ENCODE measurements around the gene VSX2.
"Not testable (repeated sequence)": the region's sequence is repeated elsewhere in the genome, so short reads cannot be mapped to it uniquely, and the experiment has no call there.

VSX2 gene

DNA sequence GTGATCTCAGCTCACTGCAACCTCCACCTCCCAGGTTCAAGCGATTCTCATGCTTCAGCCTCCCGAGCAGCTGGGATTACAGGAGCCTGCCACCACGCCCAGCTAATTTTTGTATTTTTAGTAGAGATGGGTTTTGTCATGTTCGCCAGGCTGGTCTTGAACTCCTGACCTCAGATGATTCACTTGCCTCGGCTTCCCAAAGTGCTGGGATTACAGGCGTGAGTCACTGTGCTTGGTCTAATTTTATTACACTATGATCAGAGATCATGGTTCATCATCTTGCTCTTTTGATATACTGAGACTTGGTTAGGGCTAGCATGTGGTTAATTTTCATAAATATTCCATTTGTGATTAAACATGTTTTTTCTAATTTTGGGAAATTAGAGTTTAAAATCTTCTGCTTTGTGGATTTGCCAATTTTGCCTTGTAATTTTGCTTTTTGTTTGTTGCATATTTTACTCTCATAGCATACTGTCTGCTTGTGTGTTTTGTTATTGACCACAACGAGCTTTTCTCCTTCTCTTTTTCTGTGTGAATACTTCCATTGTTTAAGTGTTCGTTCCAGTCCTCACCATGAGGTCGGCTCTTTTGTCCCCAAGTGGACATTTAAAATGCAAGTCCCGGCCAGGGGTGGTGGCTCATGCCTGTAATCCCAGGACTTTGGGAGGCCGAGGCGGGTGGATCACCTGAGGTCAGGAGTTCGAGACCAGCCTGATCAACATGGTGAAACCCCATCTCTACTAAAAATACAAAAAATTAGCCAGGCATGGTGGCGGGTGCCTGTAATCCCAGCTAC lies 31.3 kb downstream of the VSX2 start:
- DNase-seq (ENCODE audit: low spot score in 2 of 2); H3K9me3 Mint-ChIP-seq; H3K27ac Mint-ChIP-seq (ENCODE audit: low read depth); H3K4me3 Mint-ChIP-seq; H3K4me1 Mint-ChIP-seq; H3K36me3 Mint-ChIP-seq (ENCODE audit: insufficient read depth); ATAC-seq (replicated peaks; ENCODE audit: extremely low read depth, poor library complexity, severe bottlenecking): not testable (repeated sequence)
- H3K27me3 Mint-ChIP-seq: peaks cover 38% of the 10 kb centered on the region

DNA sequence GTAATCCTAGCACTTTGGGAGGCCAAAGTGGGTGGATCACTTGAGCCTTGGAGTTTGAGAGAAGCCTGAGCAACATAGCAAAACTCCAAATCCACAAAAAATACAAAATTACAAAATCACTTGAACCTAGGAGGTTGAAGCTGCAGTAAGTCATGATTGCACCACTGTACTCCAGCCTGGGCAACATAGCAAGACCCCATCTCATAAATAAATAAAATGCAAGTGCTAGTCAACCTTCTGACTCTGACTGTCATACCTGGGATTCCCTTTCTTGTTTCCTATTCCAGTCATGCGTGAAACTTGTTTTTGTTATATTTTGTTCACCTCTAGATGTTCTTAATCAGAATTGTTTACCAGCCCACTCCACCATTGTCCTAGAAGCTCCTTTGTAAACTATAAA lies 32.1 kb downstream of the VSX2 start:
- DNase-seq (ENCODE audit: low spot score in 2 of 2): no peak
- no peaks in the 10 kb centered on the region for H3K9me3 Mint-ChIP-seq
- H3K4me1 Mint-ChIP-seq: no peaks in the 10 kb centered on the region
- ATAC-seq (replicated peaks; ENCODE audit: extremely low read depth, poor library complexity, severe bottlenecking): no peak
- no peak overlapping the region for H3K27ac Mint-ChIP-seq (ENCODE audit: low read depth)
- no peaks in the 10 kb centered on the region for H3K36me3 Mint-ChIP-seq (ENCODE audit: insufficient read depth)
- H3K27me3 Mint-ChIP-seq: peaks cover 31% of the 10 kb centered on the region
- H3K4me3 Mint-ChIP-seq: no peak overlapping the region

DNA sequence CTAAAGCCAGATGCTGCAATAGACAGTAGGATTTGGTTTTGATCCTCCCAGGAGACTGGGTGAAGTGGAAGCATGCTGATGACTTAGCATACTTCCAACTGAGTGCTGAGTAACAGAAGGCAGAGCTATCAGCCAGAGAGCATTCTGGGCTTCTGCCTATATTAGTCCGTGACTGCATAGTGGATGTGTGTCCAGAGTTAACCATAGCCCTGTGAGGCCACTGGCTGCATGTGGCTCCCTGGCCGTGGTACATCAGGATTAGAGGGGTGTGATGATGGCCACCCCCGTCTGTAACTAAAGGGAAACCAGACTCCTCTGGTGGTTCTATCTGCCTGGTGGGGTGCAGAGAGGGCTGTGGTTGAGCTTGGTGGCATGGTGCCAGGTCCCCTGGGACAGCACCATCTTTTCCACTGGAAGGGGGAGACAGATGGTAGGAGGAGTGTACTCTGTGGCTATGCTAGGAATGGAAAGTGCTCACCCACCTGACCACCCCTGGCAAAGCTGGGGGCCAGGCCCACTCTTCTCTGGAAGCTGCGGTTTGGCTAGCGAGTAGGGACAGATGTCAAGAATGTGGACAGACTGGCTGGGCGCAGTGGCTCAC lies 36.1 kb downstream of the VSX2 start:
- DNase-seq (ENCODE audit: low spot score in 2 of 2): no peak
- no peaks in the 10 kb centered on the region for H3K4me1 Mint-ChIP-seq
- H3K9me3 Mint-ChIP-seq: peaks cover 6% of the 10 kb centered on the region
- ATAC-seq (replicated peaks; ENCODE audit: extremely low read depth, poor library complexity, severe bottlenecking): no peak
- no peaks in the 10 kb centered on the region for H3K36me3 Mint-ChIP-seq (ENCODE audit: insufficient read depth)
- no peak overlapping the region for H3K27ac Mint-ChIP-seq (ENCODE audit: low read depth)
- peaks cover 19% of the 10 kb centered on the region for H3K27me3 Mint-ChIP-seq
- H3K4me3 Mint-ChIP-seq: no peak overlapping the region

DNA sequence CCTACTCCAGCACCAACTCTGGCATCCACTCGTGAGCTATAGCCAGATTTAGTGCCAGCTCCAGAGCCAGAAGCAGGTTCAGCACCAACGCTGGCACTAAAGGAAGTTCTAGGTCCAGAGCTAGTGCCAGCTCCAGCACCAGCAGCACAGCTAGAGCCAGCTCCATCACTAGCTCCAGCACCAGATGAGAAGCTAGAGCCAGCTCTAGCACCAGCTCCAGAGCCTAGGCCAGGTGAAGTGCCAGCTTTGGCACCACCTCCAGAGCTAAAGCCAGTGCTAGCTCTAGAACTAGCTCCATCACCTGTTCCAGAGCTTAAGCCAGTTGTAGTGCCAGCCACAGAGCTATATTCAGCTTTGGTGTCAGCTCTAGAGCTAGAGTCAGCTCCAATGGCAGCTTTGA lies 38.8 kb downstream of the VSX2 start:
- ATAC-seq (replicated peaks; ENCODE audit: extremely low read depth, poor library complexity, severe bottlenecking) (no peak), DNase-seq (ENCODE audit: low spot score in 2 of 2) (no peak)
- H3K36me3 Mint-ChIP-seq (ENCODE audit: insufficient read depth): peaks cover 2% of the 10 kb centered on the region
- H3K4me3 Mint-ChIP-seq: no peak overlapping the region
- H3K27ac Mint-ChIP-seq (ENCODE audit: low read depth): no peak overlapping the region
- peaks cover 6% of the 10 kb centered on the region for H3K9me3 Mint-ChIP-seq
- H3K4me1 Mint-ChIP-seq: no peaks in the 10 kb centered on the region
- no peaks in the 10 kb centered on the region for H3K27me3 Mint-ChIP-seq

DNA sequence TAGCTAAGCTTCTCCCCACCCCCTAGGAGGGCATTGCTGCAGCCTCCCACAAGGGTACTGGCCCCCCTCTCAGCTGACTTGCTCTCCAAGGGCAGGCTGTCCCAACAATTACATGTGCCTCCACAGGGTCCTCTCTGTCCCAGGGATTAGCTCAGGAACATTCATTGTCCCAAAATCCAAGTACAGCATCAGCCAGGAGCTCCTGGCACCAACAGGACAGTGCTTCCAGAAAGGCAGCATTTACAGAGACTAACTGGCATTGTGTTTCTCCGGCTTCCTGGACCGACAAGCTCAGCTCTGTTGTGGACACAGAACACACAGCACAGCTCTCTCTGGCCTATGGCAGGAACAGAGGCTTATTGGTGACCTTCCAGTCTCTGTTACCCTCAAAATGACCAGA lies 41.8 kb downstream of the VSX2 start:
- Mint-ChIP-seq H3K27ac (ENCODE audit: low read depth) (no peak overlapping the region), H3K9me3 (peaks cover 6% of the 10 kb centered on the region), H3K27me3 (no peaks in the 10 kb centered on the region), H3K36me3 (ENCODE audit: insufficient read depth) (peaks cover 14% of the 10 kb centered on the region), H3K4me1 (no peaks in the 10 kb centered on the region), H3K4me3 (no peak overlapping the region)
- ATAC-seq (replicated peaks; ENCODE audit: extremely low read depth, poor library complexity, severe bottlenecking) (no peak), DNase-seq (ENCODE audit: low spot score in 2 of 2) (no peak)

DNA sequence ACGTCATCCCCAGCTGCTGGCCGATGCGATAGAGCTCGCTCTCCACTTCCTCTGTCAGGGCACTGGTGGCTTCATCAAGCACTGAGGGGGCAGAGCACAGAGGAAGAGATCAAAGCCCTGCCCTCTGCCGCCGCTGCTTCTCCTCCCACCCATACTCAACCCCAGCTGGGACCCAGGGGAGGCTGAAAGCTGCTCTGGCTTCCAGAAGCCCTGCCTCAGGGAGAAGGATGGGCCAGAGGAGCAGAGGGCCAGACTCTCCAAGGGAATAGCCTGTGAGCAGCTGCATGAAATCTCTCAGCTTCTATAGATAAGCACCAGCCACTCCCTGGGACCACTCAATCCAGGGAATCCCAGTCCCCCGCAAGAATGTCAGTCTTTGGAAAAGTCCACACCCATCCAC lies 47.5 kb downstream of the VSX2 start:
- DNase-seq (ENCODE audit: low spot score in 2 of 2): no peak
- H3K27me3 Mint-ChIP-seq: no peaks in the 10 kb centered on the region
- no peaks in the 10 kb centered on the region for H3K9me3 Mint-ChIP-seq
- H3K36me3 Mint-ChIP-seq (ENCODE audit: insufficient read depth): peaks cover 39% of the 10 kb centered on the region
- H3K4me3 Mint-ChIP-seq: no peak overlapping the region
- peaks cover 4% of the 10 kb centered on the region for H3K4me1 Mint-ChIP-seq
- no peak overlapping the region for H3K27ac Mint-ChIP-seq (ENCODE audit: low read depth)
- no peak for ATAC-seq (replicated peaks; ENCODE audit: extremely low read depth, poor library complexity, severe bottlenecking)

DNA sequence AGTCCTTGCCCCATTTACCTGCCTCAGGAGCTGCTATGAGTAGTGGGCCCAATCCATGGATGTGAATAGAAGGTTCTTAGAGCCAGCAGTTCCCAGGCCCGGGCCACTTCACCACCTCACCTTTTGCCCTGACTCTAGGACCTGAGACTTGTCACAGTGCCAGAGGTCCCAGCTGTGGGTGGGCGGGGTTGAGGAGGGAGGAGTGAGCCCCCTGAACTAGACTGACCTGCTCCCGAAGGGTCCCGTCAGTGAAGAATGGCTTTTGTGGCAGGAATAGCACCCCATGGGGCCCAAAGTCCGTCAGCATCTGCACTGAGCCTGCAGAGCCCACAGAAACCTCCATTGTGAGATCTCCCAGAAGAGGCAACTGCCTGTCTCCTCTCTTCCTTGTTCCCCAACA lies 50.6 kb downstream of the VSX2 start:
- H3K36me3 Mint-ChIP-seq (ENCODE audit: insufficient read depth): peaks cover 33% of the 10 kb centered on the region
- H3K4me3 Mint-ChIP-seq: no peak overlapping the region
- no peak overlapping the region for H3K27ac Mint-ChIP-seq (ENCODE audit: low read depth)
- no peaks in the 10 kb centered on the region for H3K9me3 Mint-ChIP-seq
- DNase-seq (ENCODE audit: low spot score in 2 of 2): no peak
- peaks cover 4% of the 10 kb centered on the region for H3K4me1 Mint-ChIP-seq
- no peaks in the 10 kb centered on the region for H3K27me3 Mint-ChIP-seq
- no peak for ATAC-seq (replicated peaks; ENCODE audit: extremely low read depth, poor library complexity, severe bottlenecking)

DNA sequence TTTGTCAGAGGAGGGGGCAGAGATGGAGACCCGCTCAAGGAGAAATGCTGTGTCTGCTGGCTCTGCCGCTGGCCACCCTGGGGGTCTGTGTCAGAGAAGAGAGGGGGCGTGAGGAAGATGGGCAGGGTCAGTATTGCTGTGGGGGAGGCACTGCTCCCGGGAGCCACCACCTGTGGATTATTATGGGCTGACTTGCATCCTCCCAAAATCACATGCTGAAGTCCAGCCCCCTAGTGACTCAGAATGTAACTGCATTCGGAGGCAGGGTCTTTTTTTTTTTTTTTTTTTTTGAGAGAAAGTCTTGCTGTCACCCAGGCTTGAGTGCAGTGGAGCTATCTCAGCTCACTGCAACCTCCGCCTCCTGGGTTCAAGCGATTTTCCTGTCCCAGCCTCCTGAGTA lies 51.2 kb downstream of the VSX2 start:
- no peak overlapping the region for H3K27ac Mint-ChIP-seq (ENCODE audit: low read depth)

DNA sequence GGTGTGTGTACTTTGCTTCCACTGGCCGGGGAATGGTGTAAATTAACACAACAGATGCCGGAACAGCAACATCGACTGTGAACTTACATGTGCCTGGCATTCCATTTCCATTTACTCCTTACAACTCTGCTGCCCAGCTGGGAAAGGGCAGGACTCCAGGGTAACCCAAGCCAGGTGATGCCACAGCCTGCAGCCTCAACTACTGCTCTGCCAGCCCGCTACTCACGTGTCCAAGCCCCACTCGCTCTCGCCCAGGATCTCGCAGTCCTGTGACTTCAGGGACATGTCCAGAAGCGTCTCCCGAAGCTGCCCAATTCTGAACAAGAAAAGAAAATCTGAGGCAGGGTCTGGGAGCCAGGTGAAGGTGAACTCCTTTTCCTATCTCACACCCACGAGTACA lies 52.8 kb downstream of the VSX2 start:
- no peak for ATAC-seq (replicated peaks; ENCODE audit: extremely low read depth, poor library complexity, severe bottlenecking)
- H3K36me3 Mint-ChIP-seq (ENCODE audit: insufficient read depth): peaks cover 29% of the 10 kb centered on the region
- no peaks in the 10 kb centered on the region for H3K9me3 Mint-ChIP-seq
- no peaks in the 10 kb centered on the region for H3K27me3 Mint-ChIP-seq
- H3K27ac Mint-ChIP-seq (ENCODE audit: low read depth): no peak overlapping the region
- no peaks in the 10 kb centered on the region for H3K4me1 Mint-ChIP-seq
- no peak overlapping the region for H3K4me3 Mint-ChIP-seq
- no peak for DNase-seq (ENCODE audit: low spot score in 2 of 2)

More for the DNA sequence above, 51.2 kb downstream of the VSX2 start:
- Mint-ChIP-seq H3K27me3 (no peaks in the 10 kb centered on the region), H3K4me1 (peaks cover 4% of the 10 kb centered on the region), H3K9me3 (no peaks in the 10 kb centered on the region), H3K4me3 (no peak overlapping the region), H3K36me3 (ENCODE audit: insufficient read depth) (peaks cover 31% of the 10 kb centered on the region)
- ATAC-seq (replicated peaks; ENCODE audit: extremely low read depth, poor library complexity, severe bottlenecking): no peak
- DNase-seq (ENCODE audit: low spot score in 2 of 2): no peak

DNA sequence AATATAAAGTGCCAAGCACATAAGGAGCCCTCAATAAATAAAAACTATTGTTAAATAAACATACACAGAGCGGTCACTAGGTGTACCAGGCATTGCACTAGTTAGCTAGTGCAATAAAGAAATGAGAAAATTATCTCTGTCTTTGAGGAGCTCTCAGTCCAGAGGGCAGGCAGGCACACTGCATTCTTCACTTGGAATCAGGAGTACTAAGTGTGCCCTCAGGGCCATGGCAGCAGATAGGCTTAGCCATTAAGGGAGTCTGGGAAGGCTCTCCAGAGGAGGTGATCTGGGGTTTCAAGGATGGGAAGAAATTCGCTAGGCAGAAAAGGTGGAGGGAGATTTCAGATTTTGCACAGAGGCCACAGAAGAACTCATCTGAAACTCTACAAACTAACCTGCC lies 54.4 kb downstream of the VSX2 start:
- Mint-ChIP-seq H3K27me3 (no peaks in the 10 kb centered on the region), H3K4me3 (no peak overlapping the region), H3K36me3 (ENCODE audit: insufficient read depth) (peaks cover 36% of the 10 kb centered on the region), H3K4me1 (peaks cover 1% of the 10 kb centered on the region), H3K9me3 (no peaks in the 10 kb centered on the region), H3K27ac (ENCODE audit: low read depth) (no peak overlapping the region)
- ATAC-seq (replicated peaks; ENCODE audit: extremely low read depth, poor library complexity, severe bottlenecking): no peak
- DNase-seq (ENCODE audit: low spot score in 2 of 2): no peak

DNA sequence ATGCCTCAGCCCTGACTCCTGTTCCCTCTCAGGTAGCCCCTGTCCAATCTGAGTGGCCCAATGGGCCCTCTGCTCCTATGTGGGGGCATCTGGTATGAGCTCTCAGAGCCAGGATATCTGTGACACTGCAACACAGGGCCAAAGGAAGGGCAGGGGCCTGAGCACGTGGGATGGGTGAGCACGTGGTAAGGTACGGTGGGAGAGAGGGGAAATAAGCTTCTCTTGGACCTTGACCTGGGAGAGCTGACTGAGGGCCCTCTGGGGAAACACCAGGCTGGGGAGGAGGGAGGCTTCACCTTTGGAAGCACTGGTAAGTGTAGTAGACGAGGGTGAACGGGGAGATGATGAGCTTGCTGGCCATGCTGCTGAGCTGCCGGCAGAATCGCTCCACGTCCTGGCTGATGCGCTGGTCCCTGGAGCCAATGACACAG lies 56.8 kb downstream of the VSX2 start:
- H3K27ac Mint-ChIP-seq (ENCODE audit: low read depth): no peak overlapping the region
- peaks cover 13% of the 10 kb centered on the region for H3K4me1 Mint-ChIP-seq
- no peak for ATAC-seq (replicated peaks; ENCODE audit: extremely low read depth, poor library complexity, severe bottlenecking)
- no peak for DNase-seq (ENCODE audit: low spot score in 2 of 2)
- H3K4me3 Mint-ChIP-seq: no peak overlapping the region
- no peaks in the 10 kb centered on the region for H3K27me3 Mint-ChIP-seq
- H3K36me3 Mint-ChIP-seq (ENCODE audit: insufficient read depth): peaks cover 31% of the 10 kb centered on the region
- H3K9me3 Mint-ChIP-seq: no peaks in the 10 kb centered on the region

DNA sequence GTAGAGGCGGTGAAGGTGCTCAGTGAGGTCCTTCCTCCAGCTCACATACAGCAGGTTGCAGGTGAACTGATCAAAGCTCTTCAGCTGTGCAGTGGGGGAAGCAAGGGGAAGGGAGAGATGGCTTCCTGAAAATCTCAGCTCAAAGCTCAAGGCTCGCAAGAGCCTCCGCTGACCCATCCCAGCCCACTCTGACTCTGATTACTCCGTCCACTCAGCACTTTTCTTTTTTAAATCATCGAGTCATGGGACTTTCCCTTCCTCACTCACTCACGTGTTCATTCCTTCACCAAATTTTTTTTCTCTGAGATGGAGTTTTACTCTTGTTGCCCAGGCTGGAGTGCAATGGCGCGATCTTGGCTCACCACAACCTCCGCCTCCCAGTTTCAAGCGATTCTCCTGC lies 58.7 kb downstream of the VSX2 start:
- peaks cover 27% of the 10 kb centered on the region for H3K4me1 Mint-ChIP-seq
- no peaks in the 10 kb centered on the region for H3K9me3 Mint-ChIP-seq
- peaks cover 27% of the 10 kb centered on the region for H3K36me3 Mint-ChIP-seq (ENCODE audit: insufficient read depth)
- H3K27ac Mint-ChIP-seq (ENCODE audit: low read depth): no peak overlapping the region
- no peaks in the 10 kb centered on the region for H3K27me3 Mint-ChIP-seq
- H3K4me3 Mint-ChIP-seq: no peak overlapping the region
- no peak for ATAC-seq (replicated peaks; ENCODE audit: extremely low read depth, poor library complexity, severe bottlenecking)
- DNase-seq (ENCODE audit: low spot score in 2 of 2): no peak

DNA sequence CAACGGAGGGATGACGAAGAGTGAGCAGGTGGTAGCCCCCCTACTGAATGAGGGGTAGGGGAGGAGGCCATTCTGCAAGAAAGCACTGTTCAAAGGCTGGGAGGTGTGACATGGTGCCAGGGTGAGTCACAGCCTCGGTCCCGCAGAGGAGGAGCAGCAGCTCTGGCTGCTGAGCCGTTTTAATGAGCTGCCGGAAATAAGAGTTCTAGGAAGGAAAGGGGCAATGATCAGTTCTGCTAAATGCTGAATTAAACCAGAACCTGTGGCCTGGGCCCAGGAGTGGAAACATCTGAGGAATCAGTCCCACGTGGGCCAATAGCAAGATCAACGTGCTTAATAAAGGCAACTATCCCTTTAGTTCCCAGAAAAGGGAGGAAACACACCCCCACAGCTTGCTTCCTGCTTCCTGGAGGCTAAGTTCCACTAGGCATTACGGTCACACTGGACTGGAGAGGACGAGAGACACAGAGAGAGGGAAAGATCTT lies 59.9 kb downstream of the VSX2 start:
- ATAC-seq (replicated peaks; ENCODE audit: extremely low read depth, poor library complexity, severe bottlenecking) (peak; percentile 33), DNase-seq (ENCODE audit: low spot score in 2 of 2) (no peak)
- Mint-ChIP-seq H3K27ac (ENCODE audit: low read depth) (peak overlapping the region; percentile 17), H3K4me3 (peak overlapping the region; percentile 17), H3K9me3 (no peaks in the 10 kb centered on the region), H3K27me3 (no peaks in the 10 kb centered on the region), H3K4me1 (peaks cover 33% of the 10 kb centered on the region), H3K36me3 (ENCODE audit: insufficient read depth) (peaks cover 27% of the 10 kb centered on the region)
